Endothelial cell of umbilical vein (primary cell): ENCODE measurements around the gene TPMT. TPM values are rescaled to one million over a fixed set of nuclear protein-coding genes. Genes with fewer than 3 reads are reported as not detected.

Source experiments
- BruUV-seq: library from RNA; stranded (reverse); fragments of 400-500 nt; replicated peaks from 2 replicates; lab custom pipeline; 2021; lab: Mats Ljungman, UMichigan
- CTCF ChIA-PET: fragments of 300-600, 350-600 bp; sonication (Branson Sonifier 250); formaldehyde crosslinking; loops from one replicate; lab custom pipeline; 2021; ENCODE audit warnings: antibody characterized with exemption, inconsistent platforms; lab: Charles Lee
- POLR2A ChIA-PET: fragments of 300-600, 350-600 bp; sonication (Branson Sonifier 250); formaldehyde crosslinking; loops from one replicate; lab custom pipeline; 2021; ENCODE audit warnings: antibody characterized with exemption, inconsistent platforms; lab: Charles Lee
- DNase-seq: peaks from one replicate; pipeline ENCODE4 v3.0.0-alpha.2; 2011; ENCODE audit warnings: low read depth, low spot score
- FAIRE-seq: peaks from 2 replicates; lab custom pipeline; 2011; peaks lifted over from hg19 to GRCh38; lab: Jason Lieb, UNC
- H2AFZ ChIP-seq: 2 replicates; pipeline ENCODE4 v1.6.0; 2012; ENCODE audit warnings: low read depth, low read length, control low read depth, inconsistent platforms
- H3K27ac ChIP-seq: 2 replicates; pipeline ENCODE4 v1.5.1; 2011; ENCODE audit warnings: low read depth, mild to moderate bottlenecking, control low read depth, low read length, moderate library complexity; ENCODE audit not compliant: insufficient read depth
- H3K27me3 ChIP-seq, 2 experiments: 2 replicates each; pipeline versions ENCODE4 v1.6.0 to v1.6.1; 2011; ENCODE audit warnings: low read length in 2 of 2, mixed read lengths in 1 of 2; ENCODE audit not compliant: control insufficient read depth in 2 of 2, insufficient read depth in 2 of 2
- H3K36me3 ChIP-seq, 2 experiments: 2 replicates in 1 of 2; 3 replicates in 1 of 2; pipeline ENCODE4 v1.5.1; 2011; ENCODE audit warnings: low read length in 2 of 2, mild to moderate bottlenecking in 1 of 2, moderate library complexity in 1 of 2; ENCODE audit not compliant: control insufficient read depth in 2 of 2, insufficient read depth in 2 of 2; ENCODE audit errors: extremely low read depth in 1 of 2
- H3K4me1 ChIP-seq: 3 replicates; pipeline ENCODE4 v1.5.1; 2011; ENCODE audit warnings: mild to moderate bottlenecking, low read length; ENCODE audit not compliant: control insufficient read depth, insufficient read depth; ENCODE audit errors: extremely low read depth
- H3K4me2 ChIP-seq: 2 replicates; pipeline ENCODE4 v1.6.1; 2011; ENCODE audit warnings: low read length, control low read depth, mixed read lengths; ENCODE audit not compliant: insufficient read depth
- H3K4me3 ChIP-seq, 3 experiments: fragments of 200-600 bp in 1 of 3; sonication (generic), shearing (Covaris generic) in 1 of 3; replicated peaks in 1 of 3; 2 replicates each; pipeline ENCODE4 v1.5.1; 2011 to 2016; ENCODE audit warnings: control low read depth in 3 of 3, low read length in 3 of 3, mild to moderate bottlenecking in 2 of 3, inconsistent platforms in 1 of 3, low read depth in 1 of 3, moderate library complexity in 1 of 3; ENCODE audit not compliant: insufficient read depth in 1 of 3
- H3K79me2 ChIP-seq: 2 replicates; pipeline ENCODE4 v1.6.0; 2012; ENCODE audit warnings: low read length, inconsistent platforms; ENCODE audit not compliant: control insufficient read depth, insufficient read depth
- H3K9ac ChIP-seq: replicated peaks from 2 replicates; pipeline ENCODE3; 2011; ENCODE audit warnings: low read length, control low read depth; ENCODE audit not compliant: insufficient read depth; ENCODE audit errors: extremely low read depth
- H3K9me1 ChIP-seq: replicated peaks from 3 replicates; pipeline ENCODE4 v1.6.0; 2011; ENCODE audit warnings: mild to moderate bottlenecking, low read length; ENCODE audit not compliant: control insufficient read depth, insufficient read depth; ENCODE audit errors: extremely low read depth
- H3K9me3 ChIP-seq: replicated peaks from 2 replicates; pipeline ENCODE4 v1.5.1; 2012; ENCODE audit warnings: low read length, inconsistent platforms; ENCODE audit not compliant: control insufficient read depth, insufficient read depth
- H4K20me1 ChIP-seq: replicated peaks from 2 replicates; pipeline ENCODE3; 2011; ENCODE audit warnings: mild to moderate bottlenecking, low read length; ENCODE audit not compliant: control insufficient read depth, insufficient read depth; ENCODE audit errors: extremely low read depth
- CTCF ChIP-seq, 2 donors: IDR thresholded peaks; 1 replicate in 1 of 2; 2 replicates in 1 of 2; pipeline ENCODE4 v1.5.1; 2011; ENCODE audit warnings: low read length in 2 of 2, mild to moderate bottlenecking in 2 of 2, moderate library complexity in 2 of 2, control low read depth in 1 of 2, inconsistent platforms in 1 of 2, low read depth in 1 of 2; ENCODE audit not compliant: insufficient read depth in 1 of 2; ENCODE audit errors: extremely low read depth in 1 of 2
- EZH2 ChIP-seq: IDR thresholded peaks from 2 replicates; pipeline ENCODE4 v1.6.1; 2012; ENCODE audit warnings: borderline replicate concordance, low read depth, mild to moderate bottlenecking, moderate library complexity, low read length, inconsistent platforms; ENCODE audit not compliant: severe bottlenecking
- FOS ChIP-seq: IDR thresholded peaks from 2 replicates; pipeline ENCODE4 v1.6.1; 2011; ENCODE audit warnings: mild to moderate bottlenecking, low read length, moderate library complexity, borderline replicate concordance; ENCODE audit not compliant: insufficient read depth
- GATA2 ChIP-seq: IDR thresholded peaks from 2 replicates; pipeline ENCODE4 v1.7.0; 2011; ENCODE audit warnings: low read depth, mild to moderate bottlenecking, moderate library complexity, mixed read lengths, low read length; ENCODE audit not compliant: insufficient read length, insufficient read depth
- JUN ChIP-seq: IDR thresholded peaks from 2 replicates; pipeline ENCODE4 v1.6.1; 2011; ENCODE audit warnings: borderline replicate concordance, low read depth; ENCODE audit not compliant: insufficient read length, insufficient read depth
- MAX ChIP-seq: IDR thresholded peaks from 2 replicates; pipeline ENCODE4 v1.6.1; 2011; ENCODE audit not compliant: insufficient read depth, insufficient read length
- MYC ChIP-seq: IDR thresholded peaks from one replicate; pipeline ENCODE4 v1.6.1; 2011; ENCODE audit warnings: mild to moderate bottlenecking, low read depth, low read length
- POLR2A ChIP-seq: IDR thresholded peaks from 2 replicates; pipeline ENCODE4 v1.6.1; 2012; ENCODE audit warnings: low read depth, mild to moderate bottlenecking, control low read depth, low read length
- POLR2AphosphoS5 ChIP-seq: IDR thresholded peaks from 2 replicates; pipeline ENCODE4 v1.6.1; 2012; ENCODE audit warnings: low read depth, mild to moderate bottlenecking, control low read depth, low read length, moderate library complexity; ENCODE audit not compliant: insufficient read depth
- dilution Hi-C: fragments of 300-500 bp; cut with MboI; formaldehyde crosslinking; loops from one replicate; pipeline ENCODE4 v1.15.0; 2019; ENCODE audit warnings: low sequenced_read_pairs; ENCODE audit not compliant: extremely low pct_ligation_motif_present
- intact Hi-C: fragments of 100-400 bp; cut with micrococcal nuclease; formaldehyde crosslinking; loops from one replicate; pipeline ENCODE4 v1.10.0; 2022
- polyA plus RNA-seq, 4 experiments: library from polyadenylated mRNA; depleted of rRNA in 3 of 4; stranded (reverse) in 3 of 4; unstranded in 1 of 4; fragments of >200 nt; gene quantifications; 2 replicates each; pipeline versions ENCODE4 v1.2.1 to v1.2.3, GENCODE V29; 2011 to 2012; ENCODE audit warnings: missing spikeins in 1 of 4
- total RNA-seq: library from RNA; stranded (reverse); gene quantifications from 2 replicates; pipeline ENCODE4 v1.2.3, GENCODE V29; 2021

TPMT gene
- total and polyA plus RNA-seq, 2 donors (not counting 3 experiments of a cell fraction or from before 2014, with no cell fraction given), result 6.5 to 11.1 TPM

DNA sequence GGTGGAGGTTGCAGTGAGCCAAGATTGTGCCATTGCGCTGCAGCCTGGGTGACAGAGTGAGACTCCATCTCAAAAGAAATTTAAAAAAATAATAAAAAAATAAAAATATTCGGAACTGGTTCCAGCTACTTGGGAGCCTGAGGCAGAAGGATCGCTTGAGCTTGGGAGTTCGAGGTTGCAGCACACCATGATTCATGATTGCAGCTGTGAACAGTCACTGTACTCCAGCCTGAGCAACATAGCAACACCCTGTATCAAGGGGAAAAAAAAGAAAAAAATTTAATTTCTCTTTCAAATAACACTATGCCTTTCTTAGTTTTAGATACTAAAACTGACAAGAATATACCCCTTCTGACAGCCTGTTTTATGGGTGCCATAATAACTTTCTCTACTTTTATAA lies 10.9 kb upstream of the TPMT start:
- no peaks in the 10 kb centered on the region for H3K4me1 ChIP-seq
- no peak overlapping the region for H2AFZ ChIP-seq
- intact Hi-C loops (no loop called here), dilution Hi-C loops (no loop called here)
- H3K27me3 ChIP-seq, result no peaks in the 10 kb centered on the region
- ChIA-PET CTCF (no interaction called here), POLR2A (no interaction called here)
- H3K4me2 ChIP-seq, result no peak overlapping the region
- no peak overlapping the region for H3K9ac ChIP-seq
- H3K27ac ChIP-seq, result no peak overlapping the region
- no TSS peak for BruUV-seq
- FAIRE-seq (no peak), DNase-seq (no peak)
- TF ChIP-seq GATA2 (no peak), FOS (no peak), MYC (no peak), POLR2A (no peak), EZH2 (no peak), MAX (no peak)
- H3K36me3 ChIP-seq, result peaks cover 0 to 3% of the 10 kb centered on the region in 2 experiments
- H3K4me3 ChIP-seq, result no peak overlapping the region
- H3K9me3 ChIP-seq, result no peaks in the 10 kb centered on the region
- H3K9me1 ChIP-seq, result no peaks in the 10 kb centered on the region
- no peaks in the 10 kb centered on the region for H4K20me1 ChIP-seq
- H3K79me2 ChIP-seq, result no peaks in the 10 kb centered on the region

DNA sequence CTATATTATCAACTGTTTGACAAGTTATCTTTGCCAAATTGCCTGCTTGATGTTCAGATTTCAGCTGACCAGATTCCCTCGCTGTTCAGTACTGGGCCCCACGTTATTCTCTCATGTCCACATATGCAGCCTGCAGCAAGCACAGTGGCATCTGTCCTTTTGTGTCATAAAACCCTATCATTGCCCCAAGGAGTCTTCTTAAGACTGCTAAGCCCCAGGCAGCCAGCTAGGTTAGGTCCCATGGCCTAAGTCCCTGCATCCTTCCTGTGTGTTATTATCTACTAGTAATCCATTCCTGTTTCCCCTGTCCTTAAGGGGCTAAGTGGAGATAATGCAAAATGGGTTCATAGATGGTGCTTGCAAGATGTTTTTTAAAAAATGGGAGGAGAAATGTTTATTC lies 7.5 kb upstream of the TPMT start:
- H3K27me3 ChIP-seq, result no peaks in the 10 kb centered on the region
- DNase-seq, result no peak
- intact Hi-C loops (no loop called here), dilution Hi-C loops (no loop called here)
- H3K9me3 ChIP-seq, result no peaks in the 10 kb centered on the region
- H2AFZ ChIP-seq, result no peak overlapping the region
- ChIA-PET CTCF (no interaction called here), POLR2A (no interaction called here)
- no peaks in the 10 kb centered on the region for H3K9me1 ChIP-seq
- no TSS peak for BruUV-seq
- no peak for FAIRE-seq
- no peaks in the 10 kb centered on the region for H3K79me2 ChIP-seq
- peaks cover 0 to 3% of the 10 kb centered on the region in 2 experiments for H3K36me3 ChIP-seq
- no peak overlapping the region for H3K4me3 ChIP-seq
- no peak overlapping the region for H3K4me2 ChIP-seq
- H3K4me1 ChIP-seq, result no peaks in the 10 kb centered on the region
- no peak overlapping the region for H3K9ac ChIP-seq
- H3K27ac ChIP-seq, result no peak overlapping the region
- H4K20me1 ChIP-seq, result no peaks in the 10 kb centered on the region
- TF ChIP-seq JUN, result no peak
- no peak for TF ChIP-seq POLR2A
- no peak for TF ChIP-seq FOS
- TF ChIP-seq POLR2AphosphoS5, result no peak
- no peak for TF ChIP-seq GATA2
- no peak for TF ChIP-seq MYC
- TF ChIP-seq CTCF (IDR thresholded peaks at IDR 0.05; ENCODE audit: extremely low read depth in 1 of 2, insufficient read depth in 1 of 2, low read depth in 1 of 2, low read length in 2 of 2), result no peak
- TF ChIP-seq EZH2, result no peak
- no peak for TF ChIP-seq MAX
